Upper lobe of left lung (tissue), 6 donors: ENCODE data around the gene NET1. TPM values are rescaled to one million over a fixed set of nuclear protein-coding genes. Genes with fewer than 3 reads are reported as not detected.

Experiments
- ATAC-seq, 2 donors: fragments of 200-7000 bp; cut with Tn5 transposase; one replicate each; pipeline ENCODE4 v1.9.1; 2022; ENCODE audit warnings: mild to moderate bottlenecking in 2 of 2, moderate library complexity in 2 of 2; ENCODE audit not compliant: low FRiP score in 2 of 2
- DNase-seq, 2 donors: peaks; one replicate each; pipeline ENCODE4 v3.0.0-alpha.2; 2019 to 2020
- H3K27ac ChIP-seq, 4 donors: fragments of 200-600 bp; sonication (generic); one replicate each; pipeline ENCODE4 v1.5.1; 2016 to 2019
- H3K27me3 ChIP-seq, 4 donors: fragments of 200-600 bp; sonication (generic); one replicate each; pipeline ENCODE4 v1.5.1; 2017 to 2019
- H3K36me3 ChIP-seq, 4 donors: fragments of 200-600 bp; sonication (generic); one replicate each; pipeline ENCODE4 v1.5.1; 2016 to 2019
- H3K4me1 ChIP-seq, 4 donors: fragments of 200-600 bp; sonication (generic); one replicate each; pipeline ENCODE4 v1.5.1; 2018 to 2019
- H3K4me3 ChIP-seq, 4 donors: fragments of 200-600 bp; sonication (generic); one replicate each; pipeline ENCODE4 v1.5.1; 2017 to 2019; ENCODE audit warnings: mild to moderate bottlenecking in 2 of 4, moderate library complexity in 1 of 4
- H3K9me3 ChIP-seq, 4 donors: fragments of 200-600 bp; sonication (generic); one replicate each; pipeline ENCODE4 v1.5.1; 2018 to 2019
- EP300 ChIP-seq, 4 donors: sonication (generic); formaldehyde crosslinking; IDR thresholded peaks; one replicate each; pipeline ENCODE4 v1.5.1; 2017; ENCODE audit warnings: antibody characterized with exemption in 4 of 4, control low read depth in 2 of 4
- POLR2A ChIP-seq, 4 donors: fragments of 450-650 bp; IDR thresholded peaks; one replicate each; pipeline ENCODE4 v1.5.1; 2016 to 2017; ENCODE audit warnings: antibody characterized with exemption in 4 of 4, mild to moderate bottlenecking in 2 of 4
- POLR2AphosphoS5 ChIP-seq, 2 donors: sonication (generic); formaldehyde crosslinking; IDR thresholded peaks; one replicate each; pipeline ENCODE4 v1.5.1; 2017; ENCODE audit warnings: antibody characterized with exemption in 2 of 2
- WGBS, 2 donors: methylation state at CpG; one replicate each; pipeline ENCODE4 v1.1.5; 2017 to 2018; 5-methylcytosine and 5-hydroxymethylcytosine counted together
- total RNA-seq, 6 donors: library from RNA; depleted of rRNA in 4 of 6; stranded (reverse); fragments of >200 nt in 4 of 6; gene quantifications; one replicate each; pipeline versions ENCODE4 v1.1.0 to v1.2.1, GENCODE V29; 2016 to 2021
- TF ChIP-seq, protein P1 (sequence below), 6 experiments: fragments of 450-650 bp in 4 of 6; fragments of 200-600 bp in 2 of 6; sonication (generic) in 2 of 6; IDR thresholded peaks; one replicate each; pipeline ENCODE4 v1.5.1; 2016 to 2019; ENCODE audit warnings: antibody characterized with exemption in 6 of 6
- donor health status: DM: no; HTN: no; CAD: no; lungs with moderate emphysema.
- donor health status: DM: no; HTN: yes; CAD: no; lungs with severe emphysema.

The NET1 gene
- total RNA-seq, 6 donors from 2014 or later = 24.1 to 85.0 (median 47.2) TPM

DNA sequence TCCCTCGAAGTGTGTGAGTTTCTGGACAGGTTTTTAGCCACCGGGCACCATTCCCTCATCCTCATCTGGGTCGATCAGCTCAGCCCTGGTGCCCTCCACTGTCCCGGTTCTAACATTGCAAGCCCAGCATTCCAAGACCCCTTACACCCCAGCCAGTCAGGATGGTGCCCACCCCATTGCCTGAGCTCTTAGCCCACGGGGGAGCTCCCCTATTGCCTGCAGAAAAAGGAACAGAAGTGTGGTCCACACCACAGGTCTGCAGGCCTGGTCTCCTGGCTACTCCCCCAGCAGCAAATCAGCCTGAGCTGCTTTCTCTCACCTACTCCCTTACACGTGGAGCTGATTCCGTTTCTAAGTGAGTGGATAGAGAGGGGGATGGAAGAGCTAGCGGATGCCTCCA, 82.3 kb downstream of the NET1 start:
- WGBS, 2 donors = 80 to 88% methylated on average over 8 of the region's 8 CpGs
- Histone ChIP-seq H3K36me3 (no peaks in the 10 kb centered on the region), H3K27ac (no peak overlapping the region), H3K9me3 (peaks cover 0 to 6% (median 4%) of the 10 kb centered on the region in 4 donors), H3K4me1 (peaks cover 0 to 9% (median 2%) of the 10 kb centered on the region in 4 donors), H3K27me3 (no peaks in the 10 kb centered on the region), H3K4me3 (no peak overlapping the region)
- no peak for TF ChIP-seq EP300 (IDR thresholded peaks at IDR 0.05)
- TF ChIP-seq POLR2A (IDR thresholded peaks at IDR 0.05) = no peak
- TF ChIP-seq, protein P1, sequence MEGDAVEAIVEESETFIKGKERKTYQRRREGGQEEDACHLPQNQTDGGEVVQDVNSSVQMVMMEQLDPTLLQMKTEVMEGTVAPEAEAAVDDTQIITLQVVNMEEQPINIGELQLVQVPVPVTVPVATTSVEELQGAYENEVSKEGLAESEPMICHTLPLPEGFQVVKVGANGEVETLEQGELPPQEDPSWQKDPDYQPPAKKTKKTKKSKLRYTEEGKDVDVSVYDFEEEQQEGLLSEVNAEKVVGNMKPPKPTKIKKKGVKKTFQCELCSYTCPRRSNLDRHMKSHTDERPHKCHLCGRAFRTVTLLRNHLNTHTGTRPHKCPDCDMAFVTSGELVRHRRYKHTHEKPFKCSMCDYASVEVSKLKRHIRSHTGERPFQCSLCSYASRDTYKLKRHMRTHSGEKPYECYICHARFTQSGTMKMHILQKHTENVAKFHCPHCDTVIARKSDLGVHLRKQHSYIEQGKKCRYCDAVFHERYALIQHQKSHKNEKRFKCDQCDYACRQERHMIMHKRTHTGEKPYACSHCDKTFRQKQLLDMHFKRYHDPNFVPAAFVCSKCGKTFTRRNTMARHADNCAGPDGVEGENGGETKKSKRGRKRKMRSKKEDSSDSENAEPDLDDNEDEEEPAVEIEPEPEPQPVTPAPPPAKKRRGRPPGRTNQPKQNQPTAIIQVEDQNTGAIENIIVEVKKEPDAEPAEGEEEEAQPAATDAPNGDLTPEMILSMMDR (IDR thresholded peaks at IDR 0.05) = no peak
- TF ChIP-seq POLR2AphosphoS5 (IDR thresholded peaks at IDR 0.05) = no peak
- ATAC-seq (no peak), DNase-seq (no peak)

DNA sequence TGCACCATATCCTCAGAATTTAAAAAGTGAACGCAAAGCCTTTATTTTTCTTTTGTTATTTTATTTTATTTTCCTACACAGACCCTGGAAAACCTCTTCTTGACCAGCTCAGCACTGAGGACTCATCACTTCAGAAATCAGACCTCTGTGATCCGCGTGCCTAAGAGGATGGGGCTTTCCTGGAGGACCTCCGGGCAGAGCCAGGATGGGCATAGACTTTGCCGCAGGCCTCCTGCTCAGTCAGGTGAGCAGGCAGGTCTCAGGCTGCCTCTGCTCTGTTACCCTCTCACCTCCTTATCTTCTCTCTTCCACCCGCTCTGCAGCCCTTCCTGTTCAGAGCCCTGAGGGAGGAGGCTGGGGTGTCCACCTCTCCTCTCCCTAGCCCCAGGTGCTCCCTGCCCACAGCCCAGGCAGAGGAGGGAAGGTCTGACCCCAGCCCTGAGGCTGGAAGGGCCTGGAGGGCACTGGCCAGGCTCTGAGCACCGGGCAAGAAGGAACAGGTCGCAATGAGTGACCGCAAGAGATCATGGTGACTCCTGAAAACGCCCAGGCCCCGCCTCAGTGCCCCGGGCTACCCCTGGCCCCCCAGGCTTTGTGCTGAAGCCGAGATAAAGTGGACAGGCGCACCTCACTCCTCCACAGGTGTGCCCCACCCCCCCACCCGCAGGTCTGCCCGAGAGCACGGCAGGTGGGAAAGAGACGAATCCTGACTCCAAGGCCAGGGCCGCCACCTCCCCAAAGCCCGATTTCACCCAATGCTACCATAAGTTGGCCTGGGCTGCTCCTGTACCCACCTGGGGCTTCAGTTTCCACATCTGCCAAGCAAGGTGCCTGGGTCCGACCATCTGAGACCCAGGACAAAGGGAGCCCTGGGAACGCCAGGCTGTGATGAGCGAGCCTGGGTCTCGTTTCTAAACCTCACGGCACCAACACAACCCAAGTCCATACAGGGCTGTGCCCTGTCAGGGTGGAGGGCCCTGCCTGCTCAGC, 84.2 kb downstream of the NET1 start:
- H3K4me3 ChIP-seq = no peak overlapping the region
- H3K27me3 ChIP-seq = no peaks in the 10 kb centered on the region
- DNase-seq (no peak), ATAC-seq (no peak)
- 91 to 93% methylated on average over 19 to 25 of the region's 25 CpGs for WGBS, 2 donors
- H3K27ac ChIP-seq = no peak overlapping the region
- H3K36me3 ChIP-seq = no peaks in the 10 kb centered on the region
- peaks cover 0 to 6% (median 4%) of the 10 kb centered on the region in 4 donors for H3K9me3 ChIP-seq
- peaks cover 0 to 19% (median 2%) of the 10 kb centered on the region in 4 donors for H3K4me1 ChIP-seq
- TF ChIP-seq EP300 (IDR thresholded peaks at IDR 0.05) = no peak
- TF ChIP-seq, protein P1 (IDR thresholded peaks at IDR 0.05) = no peak

DNA sequence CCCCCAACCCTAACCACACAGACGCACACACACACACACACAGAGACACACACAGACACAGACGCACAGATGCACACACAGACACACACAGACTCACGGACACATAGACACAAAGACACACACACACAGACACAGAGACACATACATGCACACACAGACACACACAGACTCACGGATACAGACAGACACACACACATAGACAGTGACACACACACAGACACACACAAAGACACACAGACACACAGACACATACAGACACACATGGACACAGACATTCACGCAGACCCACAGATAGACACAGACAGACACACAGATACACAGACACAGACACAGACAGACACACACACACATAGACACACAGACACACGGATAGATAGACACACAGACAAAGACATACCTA, 84.9 kb downstream of the NET1 start:
- Histone ChIP-seq H3K4me1 (peaks cover 0 to 25% (median 4%) of the 10 kb centered on the region in 4 donors), H3K36me3 (no peaks in the 10 kb centered on the region), H3K27ac (no peak overlapping the region), H3K4me3 (no peak overlapping the region), H3K9me3 (peaks cover 0 to 4% (median 3%) of the 10 kb centered on the region in 4 donors), H3K27me3 (no peaks in the 10 kb centered on the region)
- ATAC-seq = no peak
- no peak for DNase-seq
- TF ChIP-seq, protein P1 (IDR thresholded peaks at IDR 0.05) = no peak
- TF ChIP-seq EP300 (IDR thresholded peaks at IDR 0.05) = no peak
- TF ChIP-seq POLR2A (IDR thresholded peaks at IDR 0.05) = no peak
- no peak for TF ChIP-seq POLR2AphosphoS5 (IDR thresholded peaks at IDR 0.05)
- 80 to 92% methylated on average over 6 of the region's 6 CpGs for WGBS, 2 donors

DNA sequence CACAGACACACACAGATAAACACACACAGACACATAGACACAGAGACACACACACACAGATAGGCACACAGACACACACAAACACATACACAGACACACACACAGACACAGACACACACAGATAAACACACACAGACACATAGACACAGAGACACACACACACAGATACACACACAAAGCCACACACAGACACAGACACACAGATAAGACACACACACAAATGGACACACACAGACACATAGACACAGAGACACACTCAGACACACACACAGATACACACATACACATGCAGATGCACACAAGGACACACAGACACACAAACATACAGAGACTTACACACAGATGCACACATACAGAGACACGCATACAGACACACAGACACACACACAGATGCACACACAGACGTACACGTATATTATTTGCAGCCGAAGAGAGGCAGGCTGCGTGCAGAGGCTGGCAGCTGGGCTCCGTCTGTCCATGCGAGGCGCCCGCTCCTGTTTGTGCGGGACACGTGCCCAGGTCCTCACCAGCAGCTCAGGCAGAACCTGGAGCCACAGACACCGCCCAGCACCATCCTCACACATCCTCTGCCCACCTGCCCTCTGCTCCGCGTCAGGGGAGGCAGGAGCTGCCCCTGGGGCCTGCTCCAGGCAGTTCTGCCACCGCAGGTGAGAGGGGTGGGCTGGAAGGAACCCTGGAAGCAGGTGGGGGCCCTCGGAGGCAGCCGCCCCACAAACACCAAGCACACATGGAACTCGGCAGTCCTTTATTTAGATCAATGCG, 85.8 kb downstream of the NET1 start:
- Histone ChIP-seq H3K4me3 (no peak overlapping the region), H3K36me3 (no peaks in the 10 kb centered on the region), H3K9me3 (no peaks in the 10 kb centered on the region), H3K4me1 (peaks cover 0 to 34% (median 7%) of the 10 kb centered on the region in 4 donors), H3K27me3 (no peaks in the 10 kb centered on the region), H3K27ac (no peak overlapping the region)
- DNase-seq (peak in 1 of 2 donors; percentile 73), ATAC-seq (no peak)
- 97% methylated on average over 15 to 19 of the region's 19 CpGs for WGBS, 2 donors
- TF ChIP-seq POLR2A (IDR thresholded peaks at IDR 0.05) = no peak
